Transverse colon (tissue), 4 donors: ENCODE measurements around the gene CCDC200. TPM values are rescaled to one million over a fixed set of nuclear protein-coding genes. Genes with fewer than 3 reads are reported as not detected.
"Not testable (repeated sequence)": the region's sequence is repeated elsewhere in the genome, so short reads cannot be mapped to it uniquely, and the experiment has no call there.

ENCODE experiments used
- DNase-seq: peaks from one replicate; pipeline ENCODE4 v3.0.0-alpha.2; 2019
- H3K27ac ChIP-seq, 4 donors: fragments of 200-600 bp; sonication (generic); 2 replicates each; pipeline ENCODE4 v1.5.1; 2016 to 2018; ENCODE audit warnings: inconsistent platforms in 4 of 4
- H3K27me3 ChIP-seq: fragments of 200-600 bp; sonication (generic); 2 replicates; pipeline ENCODE4 v1.5.1; 2017; ENCODE audit warnings: inconsistent platforms
- H3K36me3 ChIP-seq, 4 donors: fragments of 200-600 bp; sonication (generic); 2 replicates each; pipeline ENCODE4 v1.5.1; 2017 to 2019; ENCODE audit warnings: inconsistent platforms in 4 of 4
- H3K4me1 ChIP-seq, 4 donors: fragments of 200-600 bp; sonication (generic); 2 replicates each; pipeline ENCODE4 v1.5.1; 2017 to 2020; ENCODE audit warnings: inconsistent platforms in 4 of 4
- H3K4me3 ChIP-seq, 4 donors: fragments of 200-600 bp; sonication (generic); 1 replicate in 1 of 4; 2 replicates in 3 of 4; pipeline versions ENCODE4 v1.5.1 to v1.6.1; 2017 to 2019; ENCODE audit warnings: inconsistent platforms in 4 of 4
- H3K9me3 ChIP-seq, 2 donors: fragments of 200-600 bp; sonication (generic); 2 replicates each; pipeline ENCODE4 v1.5.1; 2017 to 2019; ENCODE audit warnings: inconsistent platforms in 2 of 2
- EP300 ChIP-seq: sonication (generic); formaldehyde crosslinking; IDR thresholded peaks from one replicate; pipeline ENCODE4 v1.6.1; 2017; ENCODE audit warnings: antibody characterized with exemption, low read depth
- POLR2A ChIP-seq: fragments of 450-650 bp; IDR thresholded peaks from one replicate; pipeline ENCODE4 v1.6.1; 2016; ENCODE audit warnings: antibody characterized with exemption, mild to moderate bottlenecking, moderate library complexity
- POLR2AphosphoS5 ChIP-seq, 3 donors: sonication (generic); formaldehyde crosslinking; IDR thresholded peaks; one replicate each; pipeline ENCODE4 v1.6.1; 2016; ENCODE audit warnings: antibody characterized with exemption in 3 of 3
- WGBS, 2 donors: methylation state at CpG; one replicate each; pipeline ENCODE4 v1.1.5; 2018; ENCODE audit warnings: low coverage in 1 of 2; 5-methylcytosine and 5-hydroxymethylcytosine counted together
- in situ Hi-C, 4 donors: fragments of 200-750 bp; cut with MboI; loops; one replicate each; pipeline versions ENCODE4 v1.15.0 to v1.15.1; 2017; ENCODE audit warnings: low sequenced_read_pairs in 3 of 4, low pct_ligation_motif_present in 1 of 4, low pct_unique_long_range_greater_than_20kb in 1 of 4
- intact Hi-C: fragments of 100-400 bp; cut with DNase I; formaldehyde crosslinking; loops from one replicate; pipeline ENCODE4 v1.15.1; 2023; ENCODE audit warnings: low total_unique reads
- total RNA-seq, 4 donors: library from RNA; depleted of rRNA; stranded (reverse); fragments of >200 nt; gene quantifications; one replicate each; pipeline ENCODE4 v1.1.0, GENCODE V29; 2016
- TF ChIP-seq, protein P1 (sequence below), 5 experiments: fragments of 200-600 bp in 3 of 5; fragments of 450-650 bp in 2 of 5; sonication (generic) in 3 of 5; IDR thresholded peaks; 1 replicate in 2 of 5; 2 replicates in 3 of 5; pipeline ENCODE4 v1.5.1; 2016 to 2017; ENCODE audit warnings: antibody characterized with exemption in 5 of 5, inconsistent platforms in 3 of 5, mild to moderate bottlenecking in 2 of 5, moderate library complexity in 1 of 5

CCDC200 gene
- total RNA-seq, 4 donors from 2014 or later: not detected

DNA sequence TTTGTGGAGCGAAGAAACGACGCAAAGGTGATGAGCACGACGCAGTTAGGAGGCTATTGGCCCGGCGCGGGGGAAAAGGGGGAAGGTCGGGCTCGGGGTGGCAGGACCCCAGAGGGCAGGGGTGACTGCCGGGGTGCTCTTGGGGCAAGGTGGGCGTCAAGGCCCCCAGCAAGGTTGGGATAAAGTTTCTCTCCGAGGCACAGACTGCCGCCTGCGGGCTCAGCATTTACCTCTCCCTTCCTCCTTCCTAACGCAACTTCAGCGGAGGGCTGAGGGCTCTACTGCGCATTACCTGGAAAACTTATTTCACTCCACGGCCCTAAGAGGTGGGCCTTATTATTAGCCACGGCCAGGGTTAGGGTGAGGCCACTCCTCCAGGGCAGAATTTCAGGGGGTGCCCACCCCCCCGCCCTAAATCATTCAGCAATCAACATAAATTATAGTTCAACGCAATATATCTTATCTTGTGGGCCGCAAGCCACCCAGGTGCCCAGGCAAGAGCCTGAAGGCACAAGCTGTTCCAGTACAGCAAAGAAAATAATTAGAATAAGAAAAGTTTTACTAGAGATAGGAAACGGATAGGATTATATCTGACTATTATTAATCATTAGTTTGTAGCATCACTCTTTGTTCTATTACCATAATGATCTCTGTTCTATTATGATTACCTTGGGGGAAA is 3.7 kb upstream of the CCDC200 start:
- Histone ChIP-seq H3K27ac (peak overlapping the region; percentile 0 to 76 (median 30)), H3K4me3 (peak overlapping the region in 1 of 4 donors; percentile 4)
- 49 to 62% methylated on average over 2 to 21 of the region's 24 CpGs for WGBS, 2 donors
- DNase-seq: peak; percentile 50
- intact Hi-C loops, H3K9me3 ChIP-seq, in situ Hi-C loops, H3K4me1 ChIP-seq, H3K27me3 ChIP-seq, H3K36me3 ChIP-seq: not testable (repeated sequence)

DNA sequence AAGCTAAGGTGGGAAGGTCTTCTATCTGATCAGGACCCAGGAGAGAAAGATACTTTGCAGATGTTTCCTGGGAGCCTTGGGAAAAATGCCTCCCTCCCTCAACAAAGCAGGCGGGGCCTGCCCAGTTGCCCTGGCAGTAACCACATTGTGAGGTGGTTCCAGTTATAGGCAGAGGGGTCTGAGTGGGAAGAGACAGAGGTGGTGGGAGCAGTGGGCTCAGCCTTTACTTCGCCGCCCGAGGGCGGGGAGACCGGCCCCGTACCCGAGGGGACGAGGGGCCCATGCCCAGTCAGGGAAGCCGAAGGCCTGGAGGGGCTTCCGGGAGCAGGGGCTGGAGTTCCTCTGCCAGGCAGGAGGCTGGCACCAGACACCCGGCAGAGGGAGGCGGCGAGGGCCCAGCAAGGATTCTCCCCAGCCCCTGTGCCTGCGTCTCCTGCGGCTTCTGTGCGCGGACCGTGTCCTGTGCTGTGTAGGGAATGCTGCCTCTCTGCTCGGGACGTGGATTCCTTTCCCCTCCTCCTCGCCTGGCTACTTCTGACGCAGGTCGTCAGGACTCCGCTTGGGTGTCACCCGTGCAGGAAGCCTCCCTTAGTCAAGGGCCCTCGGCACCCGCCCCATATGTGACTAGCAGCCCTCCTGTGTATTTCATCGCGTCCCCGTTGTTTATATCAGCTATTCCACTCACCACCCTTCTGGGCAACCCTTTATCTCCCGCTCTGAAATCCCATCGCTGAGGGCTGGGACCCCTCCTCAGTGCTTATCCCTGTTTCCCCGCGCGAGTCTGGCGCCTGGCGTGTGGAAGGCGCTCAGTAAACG is 3.0 kb upstream of the CCDC200 start:
- H3K27ac ChIP-seq: peak overlapping the region; percentile 0 to 76 (median 32)
- H3K36me3 ChIP-seq, H3K9me3 ChIP-seq, intact Hi-C loops, in situ Hi-C loops, DNase-seq, H3K4me1 ChIP-seq, H3K27me3 ChIP-seq: not testable (repeated sequence)
- H3K4me3 ChIP-seq: peak overlapping the region in 1 of 4 donors; percentile 4
- 84% methylated on average over 18 of the region's 40 CpGs; no CpG with 5 or more reads in 1 of the 2 donors for WGBS, 2 donors

DNA sequence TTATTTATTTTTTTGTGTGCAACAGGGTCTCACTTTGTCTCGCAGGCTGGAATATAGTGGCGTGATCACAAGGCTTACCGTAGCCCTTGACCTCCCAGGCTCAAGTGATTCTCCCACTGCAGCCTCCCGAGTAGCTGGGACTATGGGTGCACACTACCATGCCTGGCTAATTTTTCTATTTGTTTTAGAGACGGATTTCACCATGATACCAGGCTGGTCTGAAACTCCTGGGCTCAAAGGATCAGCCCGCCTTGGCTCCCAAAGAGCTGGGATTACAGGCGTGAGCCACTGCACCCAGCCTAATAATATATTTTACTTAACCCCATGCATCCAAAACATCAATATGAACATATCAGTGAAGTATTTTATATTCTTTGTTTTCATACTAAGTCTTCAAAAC is 2.0 kb downstream of the CCDC200 start:
- no peak overlapping the region for H3K4me3 ChIP-seq
- in situ Hi-C loops (no loop called here), intact Hi-C loops (no loop called here)
- no peaks in the 10 kb centered on the region for H3K9me3 ChIP-seq
- TF ChIP-seq EP300 (no peak), POLR2A (no peak), POLR2AphosphoS5 (IDR thresholded peaks at IDR 0.05) (no peak)
- TF ChIP-seq, protein P1, sequence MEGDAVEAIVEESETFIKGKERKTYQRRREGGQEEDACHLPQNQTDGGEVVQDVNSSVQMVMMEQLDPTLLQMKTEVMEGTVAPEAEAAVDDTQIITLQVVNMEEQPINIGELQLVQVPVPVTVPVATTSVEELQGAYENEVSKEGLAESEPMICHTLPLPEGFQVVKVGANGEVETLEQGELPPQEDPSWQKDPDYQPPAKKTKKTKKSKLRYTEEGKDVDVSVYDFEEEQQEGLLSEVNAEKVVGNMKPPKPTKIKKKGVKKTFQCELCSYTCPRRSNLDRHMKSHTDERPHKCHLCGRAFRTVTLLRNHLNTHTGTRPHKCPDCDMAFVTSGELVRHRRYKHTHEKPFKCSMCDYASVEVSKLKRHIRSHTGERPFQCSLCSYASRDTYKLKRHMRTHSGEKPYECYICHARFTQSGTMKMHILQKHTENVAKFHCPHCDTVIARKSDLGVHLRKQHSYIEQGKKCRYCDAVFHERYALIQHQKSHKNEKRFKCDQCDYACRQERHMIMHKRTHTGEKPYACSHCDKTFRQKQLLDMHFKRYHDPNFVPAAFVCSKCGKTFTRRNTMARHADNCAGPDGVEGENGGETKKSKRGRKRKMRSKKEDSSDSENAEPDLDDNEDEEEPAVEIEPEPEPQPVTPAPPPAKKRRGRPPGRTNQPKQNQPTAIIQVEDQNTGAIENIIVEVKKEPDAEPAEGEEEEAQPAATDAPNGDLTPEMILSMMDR (IDR thresholded peaks at IDR 0.05): no peak
- H3K27me3 ChIP-seq: no peaks in the 10 kb centered on the region
- 88 to 89% methylated on average over 5 to 7 of the region's 7 CpGs for WGBS, 2 donors
- DNase-seq: no peak
- no peaks in the 10 kb centered on the region for H3K4me1 ChIP-seq
- H3K27ac ChIP-seq: no peak overlapping the region
- peaks cover 0 to 8% (median 0%) of the 10 kb centered on the region in 4 donors for H3K36me3 ChIP-seq

DNA sequence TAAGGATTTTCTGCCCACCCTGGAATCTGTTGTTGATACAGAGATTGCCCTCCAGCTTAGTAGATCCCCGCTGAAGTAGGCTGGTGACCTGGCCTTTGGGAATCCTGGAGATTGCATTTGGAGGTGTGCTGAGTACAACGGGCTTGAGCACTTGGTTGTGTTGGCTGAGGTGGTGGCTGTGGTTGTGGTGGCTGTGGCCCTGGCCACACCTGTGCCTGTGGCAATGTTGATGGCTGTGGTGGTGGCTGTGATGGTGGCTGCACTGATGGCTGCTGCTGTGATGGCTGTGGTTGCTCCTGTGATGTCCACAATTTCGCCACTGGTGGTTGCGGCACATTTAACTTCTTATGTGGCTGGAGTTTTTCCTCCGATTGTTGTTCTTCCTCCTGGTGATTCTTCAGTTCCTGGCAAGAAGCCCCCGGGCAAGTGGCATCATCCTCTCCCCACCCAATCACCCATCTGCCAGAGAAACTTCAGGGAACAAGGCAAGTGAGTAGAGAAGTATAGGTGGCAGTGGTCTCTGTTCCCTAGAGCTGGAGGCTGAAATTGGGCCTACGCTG is 4.2 kb downstream of the CCDC200 start:
- Histone ChIP-seq H3K4me1 (no peaks in the 10 kb centered on the region), H3K27ac (no peak overlapping the region), H3K27me3 (no peaks in the 10 kb centered on the region), H3K4me3 (no peak overlapping the region), H3K36me3 (peaks cover 0 to 8% (median 0%) of the 10 kb centered on the region in 4 donors), H3K9me3 (no peaks in the 10 kb centered on the region)
- DNase-seq: no peak
- in situ Hi-C loops: loop anchor here in 1 of 4 donors (25.0 kb wide), 2 partner anchors 88 to 263 kb away; partner anchors contain the start of gene DHX8
- TF ChIP-seq EP300: no peak
- no peak for TF ChIP-seq POLR2A
- TF ChIP-seq, protein P1 (IDR thresholded peaks at IDR 0.05): no peak
- TF ChIP-seq POLR2AphosphoS5 (IDR thresholded peaks at IDR 0.05): no peak
- WGBS, 2 donors: 93 to 100% methylated on average over 3 to 7 of the region's 7 CpGs
- intact Hi-C loops: no loop called here

DNA sequence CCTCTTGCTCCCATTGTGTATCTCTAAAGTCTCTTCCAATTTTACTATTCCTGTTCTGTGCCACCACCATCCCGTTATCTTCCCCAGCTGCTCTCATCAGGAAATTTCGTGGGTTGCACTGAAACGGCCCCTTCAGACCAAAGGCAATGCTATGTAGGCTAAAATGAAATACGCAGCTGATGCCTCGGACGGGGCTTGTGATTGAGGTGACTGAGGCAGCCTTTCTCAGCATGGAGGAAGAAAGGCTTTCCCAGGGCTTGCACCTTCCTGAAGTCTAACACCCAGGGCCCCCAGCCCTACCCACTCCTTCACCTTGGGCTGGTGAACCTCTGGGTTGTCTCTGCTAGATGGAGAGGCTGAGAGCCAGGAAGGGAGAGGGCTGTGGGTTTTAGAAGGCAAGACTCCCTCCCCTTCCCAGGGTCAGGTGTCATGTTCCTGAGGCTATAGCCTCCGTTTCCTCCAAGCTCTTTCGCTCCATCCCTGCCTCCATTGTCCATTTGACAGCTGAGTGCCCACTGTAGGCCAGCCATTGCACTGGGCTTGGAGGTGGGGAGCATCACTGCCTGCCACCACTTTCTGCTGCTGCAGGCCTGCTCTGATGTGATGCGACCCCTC is 7.8 kb downstream of the CCDC200 start:
- Histone ChIP-seq H3K36me3 (peaks cover 0 to 8% (median 0%) of the 10 kb centered on the region in 4 donors), H3K27ac (no peak overlapping the region), H3K4me1 (no peaks in the 10 kb centered on the region), H3K4me3 (no peak overlapping the region), H3K27me3 (no peaks in the 10 kb centered on the region), H3K9me3 (no peaks in the 10 kb centered on the region)
- TF ChIP-seq POLR2AphosphoS5 (IDR thresholded peaks at IDR 0.05): no peak
- TF ChIP-seq, protein P1 (IDR thresholded peaks at IDR 0.05): no peak
- TF ChIP-seq POLR2A: no peak
- TF ChIP-seq EP300: no peak
- no peak for DNase-seq
- in situ Hi-C loops: loop anchor here in 1 of 4 donors (25.0 kb wide), 2 partner anchors 92 to 267 kb away; partner anchors contain the start of gene DHX8
- WGBS, 2 donors: 90 to 92% methylated on average over 4 to 9 of the region's 9 CpGs
- intact Hi-C loops: no loop called here
